HG03196 (cell line): ENCODE measurements around the gene HDGF.

Experiments
- ATAC-seq: cut with Tn5 transposase; IDR thresholded peaks from one replicate; pipeline ENCODE4 v1.9.1; 2021; ENCODE audit not compliant: unreplicated experiment

HDGF gene

DNA sequence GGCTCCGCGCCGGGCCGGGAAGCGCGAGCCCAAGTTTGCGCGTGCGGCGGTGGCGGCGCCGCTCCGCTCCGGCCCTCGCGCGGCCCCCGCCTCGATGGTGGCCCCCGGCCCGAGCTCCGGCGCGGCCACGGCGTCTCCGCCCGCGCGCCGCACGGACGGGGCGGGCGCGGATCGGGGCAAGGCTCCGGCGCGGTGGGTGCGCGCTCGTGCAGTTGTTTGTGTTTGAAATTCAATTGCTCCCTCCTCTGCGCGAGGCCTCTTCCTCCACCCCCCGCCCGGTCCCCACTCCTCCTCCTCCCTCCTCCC is at the start of gene HDGF:
TSS of gene HDGF (minus strand) at position 225 of the 306 bp plus-strand sequence. CDS start 246 bp downstream, outside the sequence.
- ATAC-seq = peak; percentile 12

- no peak for ATAC-seq
Measured at GRCh38 chr1:156797212-156797871, 45.9 kb upstream of the HDGF start.

DNA sequence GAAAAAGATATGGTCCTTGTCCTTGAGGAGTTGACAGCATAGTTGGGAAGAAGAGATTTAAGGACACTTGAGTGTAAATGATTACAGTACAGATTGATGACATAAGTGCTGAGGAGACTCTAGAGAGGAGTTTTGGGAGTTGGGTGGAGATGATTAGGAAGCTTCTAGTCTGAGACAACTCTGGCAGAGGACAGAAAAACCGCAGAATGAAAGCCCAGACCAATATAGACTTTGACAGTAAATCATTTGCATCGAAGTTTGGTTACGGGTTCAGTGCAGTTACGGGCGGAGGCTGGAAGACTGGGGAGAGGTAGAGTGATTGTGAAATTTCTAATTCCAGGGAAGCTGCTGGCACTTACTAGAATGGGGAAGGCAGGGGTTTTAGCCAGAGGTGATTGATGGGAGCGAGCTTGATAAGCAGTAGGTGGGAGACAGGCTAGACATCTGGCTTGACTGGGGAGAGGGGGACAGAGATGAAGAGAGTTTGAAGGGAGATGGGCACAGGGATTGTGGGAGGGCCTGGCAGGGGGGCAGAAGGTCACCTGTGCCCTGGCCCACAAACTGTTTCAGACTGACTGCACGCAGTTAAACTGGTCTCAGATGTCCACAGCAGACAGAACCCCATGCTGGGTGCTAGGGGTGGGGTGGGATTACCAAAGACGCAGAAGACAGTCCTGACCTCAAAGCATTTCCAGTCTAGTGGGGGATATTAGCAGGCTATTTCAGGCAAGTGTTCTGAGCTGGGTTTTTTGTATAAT is 45.0 kb upstream of the HDGF start:
- no peak for ATAC-seq

DNA sequence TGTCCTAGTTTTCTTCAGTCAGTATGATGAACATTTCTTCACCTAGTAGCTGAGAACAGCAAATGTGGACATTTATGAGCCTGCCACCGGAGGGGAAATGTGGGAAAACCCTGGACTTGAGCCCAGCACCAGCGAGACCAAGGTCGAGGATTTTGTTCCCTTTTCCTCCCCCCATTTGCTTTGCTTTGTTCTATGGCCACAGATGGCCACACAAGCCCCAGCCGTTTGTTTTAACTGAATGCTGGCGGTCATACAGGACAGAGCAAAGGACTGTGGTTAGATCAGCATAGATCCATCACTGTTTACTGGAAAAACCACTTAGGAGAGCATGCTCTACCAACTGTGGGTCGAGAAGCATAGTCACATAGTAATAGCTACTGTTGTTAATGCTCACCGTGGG is 44.3 kb upstream of the HDGF start:
- ATAC-seq = no peak

DNA sequence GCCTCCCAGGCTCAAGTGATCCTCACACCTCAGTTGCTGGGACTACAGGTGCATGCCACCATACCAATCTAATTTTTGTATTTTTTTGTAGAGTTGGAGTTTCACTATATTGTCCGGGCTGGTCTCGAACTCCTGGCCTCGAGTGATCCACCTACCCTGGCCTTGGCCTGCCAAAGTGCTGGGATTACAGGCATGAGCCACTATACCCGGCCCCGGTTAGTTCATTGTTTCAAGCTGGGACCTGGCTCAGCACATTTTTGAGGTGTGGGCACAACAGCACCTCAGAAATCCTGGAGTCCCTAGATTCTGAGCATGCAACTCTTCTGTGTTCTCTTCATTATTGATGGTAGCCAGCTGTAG is 43.9 kb upstream of the HDGF start:
- ATAC-seq = no peak

DNA sequence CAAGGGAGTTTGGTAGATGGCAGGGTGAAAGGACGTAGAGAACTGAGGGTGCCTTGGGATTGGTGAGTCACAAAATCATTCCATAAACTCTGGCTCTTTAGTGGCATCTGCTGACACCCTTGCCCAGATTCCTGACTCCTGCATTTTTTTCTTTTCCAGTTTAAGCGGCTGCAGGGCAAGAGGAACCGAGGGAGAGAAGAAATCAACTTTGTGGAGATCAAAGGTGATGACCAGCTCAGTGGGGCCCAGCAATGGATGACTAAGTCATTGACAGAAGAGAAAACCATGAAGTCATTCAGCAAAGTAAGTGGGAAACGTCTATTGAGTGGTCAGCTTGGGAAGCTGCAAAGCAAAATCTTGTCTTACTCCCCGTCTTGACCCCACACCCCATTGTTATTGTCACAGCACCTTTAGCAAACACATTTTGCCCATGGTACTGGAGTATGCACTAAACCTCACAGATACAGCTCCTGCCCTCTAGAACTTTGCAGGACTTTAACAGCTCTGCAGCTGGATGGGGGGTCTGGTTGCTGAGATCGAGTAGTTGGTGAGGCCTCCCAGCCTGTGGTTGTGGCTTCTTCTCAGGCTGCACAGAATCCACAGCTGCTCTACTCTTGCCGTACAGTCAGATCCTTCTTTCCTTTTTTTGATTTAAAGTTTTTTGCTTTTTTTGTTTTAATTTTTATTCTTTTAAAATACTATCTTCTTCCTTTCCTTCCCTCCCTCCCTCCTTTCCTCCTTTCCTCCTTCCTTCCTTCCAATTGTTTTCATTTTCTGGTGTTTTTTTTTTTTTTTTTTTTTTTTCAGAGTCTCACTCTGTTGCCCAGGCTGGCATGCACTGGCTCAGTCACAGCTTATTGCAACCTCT is 43.3 kb upstream of the HDGF start:
- no peak for ATAC-seq

DNA sequence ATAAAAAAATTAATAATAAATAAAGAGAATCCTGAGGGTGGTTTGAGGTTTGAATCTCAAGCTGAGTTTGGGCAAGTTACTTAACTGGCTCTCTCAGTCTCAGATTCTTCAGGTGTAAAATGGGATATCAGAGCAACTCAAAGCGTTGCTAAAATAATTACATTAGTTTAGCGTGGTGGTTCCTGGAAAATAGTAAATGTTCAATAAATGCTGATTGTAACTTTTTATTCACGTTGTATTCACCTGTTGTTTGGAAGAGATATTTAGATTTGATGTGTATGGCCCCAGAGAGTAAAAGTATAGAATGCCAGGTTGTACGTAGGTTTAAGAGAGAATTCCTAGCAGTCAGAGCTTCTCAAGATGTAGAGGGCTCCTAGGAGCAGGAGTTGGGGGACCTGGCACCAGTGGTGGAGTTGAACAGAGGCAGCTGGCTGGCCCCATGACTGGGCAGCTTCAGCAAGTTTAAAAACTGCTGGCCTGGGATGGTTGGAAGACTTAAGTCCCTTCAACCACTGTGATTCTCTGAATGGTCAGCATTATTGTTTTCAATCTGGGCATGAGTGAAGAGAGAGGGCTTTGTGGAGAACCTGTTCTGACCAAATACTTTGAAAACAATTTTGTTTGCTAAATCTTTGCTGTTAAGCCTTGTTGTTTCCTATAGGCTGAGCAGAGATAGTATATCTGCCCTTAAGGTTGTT is 38.3 kb upstream of the HDGF start:
- no peak for ATAC-seq

DNA sequence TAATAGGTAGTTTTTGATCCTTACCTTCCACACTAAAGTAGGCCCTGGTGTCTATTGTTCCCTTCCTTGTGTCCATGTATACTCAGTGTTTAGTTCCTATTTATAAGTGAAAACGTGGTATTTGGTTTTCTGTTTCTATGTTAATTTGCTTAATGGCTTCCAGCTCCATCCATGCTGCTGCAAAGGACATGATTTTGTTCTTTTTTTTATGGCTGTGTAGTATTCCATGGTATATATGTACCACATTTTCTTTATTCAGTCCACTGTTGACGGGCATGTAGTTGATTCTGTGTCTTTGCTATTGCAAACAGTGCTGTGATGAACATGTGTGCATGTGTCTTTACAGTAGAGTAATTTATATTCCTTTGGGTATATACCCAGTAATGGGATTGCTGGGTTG is 36.7 kb upstream of the HDGF start:
- no peak for ATAC-seq

DNA sequence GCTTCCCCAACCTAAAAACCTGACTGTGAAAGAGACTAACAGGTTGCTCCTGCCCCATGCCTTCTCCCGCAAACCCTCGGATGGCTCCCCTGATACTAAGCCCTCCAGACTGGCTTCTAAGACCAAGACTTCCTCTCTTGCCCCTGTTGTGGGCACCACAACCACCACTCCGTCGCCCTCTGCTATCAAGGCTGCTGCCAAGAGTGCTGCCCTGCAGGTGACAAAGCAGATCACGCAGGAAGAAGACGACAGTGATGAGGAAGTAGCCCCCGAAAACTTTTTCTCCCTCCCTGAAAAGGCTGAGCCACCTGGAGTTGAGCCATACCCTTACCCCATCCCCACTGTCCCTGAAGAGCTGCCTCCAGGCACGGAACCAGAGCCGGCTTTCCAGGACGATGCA is 35.2 kb upstream of the HDGF start:
- no peak for ATAC-seq

- ATAC-seq = no peak
Measured at GRCh38 chr1:156785458-156785857, 34.0 kb upstream of the HDGF start.

DNA sequence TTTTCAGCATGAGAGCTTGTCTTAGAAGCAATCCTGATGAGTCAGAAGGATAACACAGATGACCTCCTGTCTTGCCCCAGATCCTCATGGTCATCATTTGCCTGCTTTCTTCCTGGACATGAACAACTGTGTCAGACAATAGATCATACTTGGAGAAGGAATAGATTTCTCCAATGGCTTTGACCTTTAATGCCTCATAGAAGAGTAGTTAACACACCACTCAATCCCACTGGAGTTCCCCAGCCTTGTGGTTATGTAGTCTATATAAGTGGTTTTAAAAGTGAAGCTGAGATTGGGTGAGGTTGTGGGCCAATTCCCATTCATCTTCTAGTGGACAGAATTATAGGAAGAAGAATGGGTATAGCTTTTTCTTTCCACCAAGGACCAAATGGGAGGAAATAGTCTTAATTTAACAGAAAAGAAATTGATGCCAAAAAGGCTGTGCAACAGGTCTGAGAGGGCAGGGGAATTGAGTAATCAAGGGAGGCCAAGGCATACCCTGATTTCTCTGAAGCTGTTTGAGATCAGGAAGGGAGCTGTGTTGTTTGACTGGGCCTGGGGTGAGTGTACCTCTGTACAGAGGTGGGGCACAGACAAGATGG is 30.2 kb upstream of the HDGF start:
- ATAC-seq = no peak

- no peak for ATAC-seq
Measured at GRCh38 chr1:156777573-156777972, 26.1 kb upstream of the HDGF start.

DNA sequence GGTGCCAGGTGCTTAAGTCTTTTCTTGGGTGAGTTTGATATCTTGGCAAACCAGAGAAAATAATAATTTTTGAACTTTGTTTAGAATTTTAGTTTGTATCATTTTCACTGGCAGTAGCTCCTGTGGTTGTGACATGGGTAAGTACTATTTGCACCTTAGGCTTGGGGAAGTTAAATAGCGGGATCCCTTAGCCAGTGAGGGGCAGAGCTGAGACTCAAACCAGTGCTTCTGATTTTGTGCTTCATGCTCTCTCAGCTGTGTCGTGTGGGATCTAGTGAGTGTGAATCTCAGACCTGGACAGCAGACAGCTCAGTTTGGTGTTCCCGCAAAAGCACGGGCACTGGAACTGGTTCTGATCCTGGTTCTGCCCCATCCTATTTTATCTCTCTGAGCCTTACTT is 25.5 kb upstream of the HDGF start:
- no peak for ATAC-seq

GRCh38 chr1:156775799-156776198 is 24.3 kb upstream of the HDGF start:
- no peak for ATAC-seq

DNA sequence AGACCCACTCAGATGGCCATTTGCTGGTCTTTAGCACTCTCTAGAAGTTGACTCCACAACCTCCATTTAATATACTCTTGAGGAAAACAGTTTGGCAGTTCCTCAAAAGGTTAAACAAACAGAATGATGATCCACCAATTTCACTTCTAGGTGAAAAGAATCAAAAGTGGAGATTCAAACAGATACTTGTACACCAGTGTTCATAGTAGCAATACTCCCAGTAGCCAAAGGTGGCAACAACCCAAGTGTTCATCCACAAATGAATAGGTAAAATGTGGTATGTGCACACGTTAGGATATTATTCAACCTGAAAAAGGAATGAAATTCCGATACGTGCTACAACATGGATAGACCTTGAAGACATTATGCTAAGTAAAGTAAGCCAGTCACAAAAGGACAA is 22.1 kb upstream of the HDGF start:
- ATAC-seq = no peak

DNA sequence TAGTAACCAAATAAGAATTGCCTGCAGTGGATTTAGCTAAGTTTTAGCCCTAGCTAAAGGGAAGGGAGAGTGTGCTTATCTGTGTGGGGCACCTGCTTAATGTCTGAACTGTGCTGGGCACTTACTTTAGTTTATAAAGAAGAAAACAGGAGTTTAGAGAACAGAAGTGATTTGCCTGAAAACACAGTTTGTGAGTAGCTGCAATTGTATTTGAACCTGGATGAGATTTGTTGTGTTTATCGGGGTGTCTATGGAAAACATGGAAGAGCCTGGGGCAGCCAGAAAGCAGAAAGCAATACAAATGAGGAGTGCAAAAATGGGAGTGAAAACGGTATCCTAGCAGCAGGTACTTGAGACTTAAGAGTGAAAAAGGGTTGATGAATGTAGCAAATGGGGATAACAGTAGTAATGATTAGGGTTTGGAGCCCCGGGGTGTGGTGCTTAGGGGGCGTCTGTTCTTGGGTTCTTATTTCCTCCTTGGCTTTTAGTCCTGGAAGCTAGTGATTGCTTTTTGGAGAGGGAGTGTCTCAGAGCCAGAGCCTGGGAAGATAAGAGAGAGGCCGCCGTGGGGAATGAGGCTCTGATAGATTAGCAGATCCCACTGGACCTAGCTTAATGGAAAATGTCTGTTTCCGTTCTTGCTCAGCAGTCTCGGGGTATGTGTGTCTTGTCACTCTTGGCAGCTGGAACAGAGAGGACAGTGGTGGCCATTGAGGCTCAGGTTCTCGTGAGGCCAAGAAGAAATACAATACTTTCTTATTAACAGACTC is 21.4 kb upstream of the HDGF start:
- no peak for ATAC-seq

DNA sequence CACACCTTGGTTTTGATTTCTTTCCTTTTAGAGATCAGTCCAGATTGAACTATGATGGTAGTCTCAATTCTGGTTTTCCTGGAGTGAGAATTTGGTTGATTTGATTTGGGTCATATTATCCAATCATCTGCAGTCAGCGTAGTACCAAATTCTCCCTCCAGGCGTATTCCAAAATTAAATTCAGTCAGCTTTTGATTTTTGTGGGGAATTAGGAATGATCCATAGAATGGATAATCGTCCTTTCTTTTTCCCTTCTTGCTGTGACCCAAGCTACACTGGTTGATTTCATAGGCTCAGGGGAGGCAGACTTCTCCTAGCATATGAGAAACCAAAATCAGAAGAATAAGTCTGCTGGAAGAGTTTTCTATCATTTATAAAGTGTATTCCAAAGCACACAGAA is 20.7 kb upstream of the HDGF start:
- ATAC-seq = no peak

- ATAC-seq = no peak
Measured at GRCh38 chr1:156768610-156769295, 17.3 kb upstream of the HDGF start.

DNA sequence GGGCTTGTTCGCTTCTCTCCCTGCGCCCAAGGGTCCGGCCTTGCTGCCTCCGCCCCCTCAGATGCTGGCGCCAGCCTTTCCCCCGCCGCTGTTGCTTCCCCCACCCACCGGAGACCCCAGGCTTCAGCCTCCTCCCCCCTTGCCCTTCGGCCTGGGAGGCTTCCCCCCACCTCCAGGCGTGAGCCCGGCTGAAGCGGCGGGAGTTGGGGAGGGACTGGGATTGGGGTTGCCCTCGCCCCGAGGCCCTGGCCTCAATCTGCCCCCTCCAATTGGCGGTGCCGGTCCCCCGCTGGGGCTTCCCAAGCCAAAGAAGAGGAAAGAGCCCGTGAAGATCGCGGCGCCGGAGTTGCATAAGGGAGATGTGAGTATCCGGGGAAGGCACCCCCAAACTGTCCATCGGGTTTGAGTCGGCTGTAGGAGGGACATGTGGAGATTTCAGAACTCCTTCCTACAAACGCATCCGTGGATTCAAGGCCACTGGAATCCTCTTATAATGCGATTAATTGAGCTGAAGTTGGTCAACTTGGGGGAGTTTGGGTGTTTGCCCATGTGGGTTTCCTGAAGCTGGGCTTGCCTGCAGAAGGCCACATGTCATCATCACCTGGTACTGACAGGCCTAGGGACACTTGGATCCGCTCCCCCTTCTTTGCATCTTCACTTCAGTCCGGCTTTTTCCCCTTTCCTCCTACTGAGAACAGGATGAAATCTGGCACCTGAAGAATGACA is 16.6 kb upstream of the HDGF start:
- peak; percentile 20 for ATAC-seq
